ENCODE data around the gene VTI1A. TPM values are rescaled to one million over a fixed set of nuclear protein-coding genes. Genes with fewer than 3 reads are reported as not detected.

VTI1A gene
- polyA plus RNA-seq, 1 of the 3 experiments (the other 2 are of a cell fraction): 8.3 TPM

GRCh38 chr10:112792487-112793201 is 345.6 kb downstream of the VTI1A start:
- no peak overlapping the region for H2AFZ ChIP-seq (ENCODE audit: low read depth)
- peaks cover 8 to 10% of the 10 kb centered on the region in 2 experiments; a peak in 3 of 4 replicates for H3K4me1 ChIP-seq (ENCODE audit: control insufficient read depth in 1 of 2, insufficient read depth in 2 of 2, low read depth in 1 of 2, low read length in 1 of 2)
- ChIA-PET POLR2A (no interaction called here), CTCF (interaction anchor here (1.0 to 1.5 kb wide), 3 partner anchors 9 to 101 kb away, joined by 3 to 4 read pairs (median 3); no protein-coding TSS in a partner anchor)
- H3K79me2 ChIP-seq (ENCODE audit: insufficient read depth): no peaks in the 10 kb centered on the region
- H3K4me2 ChIP-seq: no peak overlapping the region
- no peaks in the 10 kb centered on the region for H3K27me3 ChIP-seq (ENCODE audit: insufficient read depth)
- no peaks in the 10 kb centered on the region for H3K36me3 ChIP-seq (replicated peaks in 1 of 2; ENCODE audit: control insufficient read depth in 1 of 2, insufficient read depth in 2 of 2, low read length in 1 of 2)
- WGBS (ENCODE audit: low lambda C conversion rate): 79% methylated on average over 14 of the region's 14 CpGs
- no peak overlapping the region for H3K4me3 ChIP-seq (ENCODE audit: low read depth in 2 of 2, low read length in 1 of 2)
- no peaks in the 10 kb centered on the region for H3F3A ChIP-seq (replicated peaks; ENCODE audit: insufficient read depth)
- no peak for DNase-seq
- no peaks in the 10 kb centered on the region for H4K20me1 ChIP-seq (ENCODE audit: insufficient read depth)
- no peaks in the 10 kb centered on the region for H3K9me2 ChIP-seq
- H3K9me3 ChIP-seq: no peaks in the 10 kb centered on the region
- no peak overlapping the region for H3K9ac ChIP-seq
- no peak overlapping the region; a peak in 1 of 4 replicates for H3K27ac ChIP-seq (ENCODE audit: low read depth in 2 of 2, low read length in 1 of 2)
- TF ChIP-seq EP300 (IDR thresholded peaks at IDR 0.05; ENCODE audit: borderline replicate concordance in 1 of 2, low read depth in 1 of 2, low read length in 1 of 2) (no peak), SMC3 (IDR thresholded peaks at IDR 0.05; ENCODE audit: low read depth, low read length) (no peak), RAD21 (IDR thresholded peaks at IDR 0.05; ENCODE audit: low read length) (no peak), GABPA (IDR thresholded peaks at IDR 0.05; ENCODE audit: low read depth) (no peak), TAF1 (IDR thresholded peaks at IDR 0.05; ENCODE audit: borderline replicate concordance, low read depth, low read length) (no peak), REST (IDR thresholded peaks at IDR 0.05; ENCODE audit: low read depth, low read length) (no peak), POLR2AphosphoS5 (IDR thresholded peaks at IDR 0.05; ENCODE audit: low read depth, low read length) (no peak), RFX5 (IDR thresholded peaks at IDR 0.05; ENCODE audit: low read length) (no peak), CHD2 (IDR thresholded peaks at IDR 0.05; ENCODE audit: low read length, partially characterized antibody) (no peak)
- TF ChIP-seq, protein P1, sequence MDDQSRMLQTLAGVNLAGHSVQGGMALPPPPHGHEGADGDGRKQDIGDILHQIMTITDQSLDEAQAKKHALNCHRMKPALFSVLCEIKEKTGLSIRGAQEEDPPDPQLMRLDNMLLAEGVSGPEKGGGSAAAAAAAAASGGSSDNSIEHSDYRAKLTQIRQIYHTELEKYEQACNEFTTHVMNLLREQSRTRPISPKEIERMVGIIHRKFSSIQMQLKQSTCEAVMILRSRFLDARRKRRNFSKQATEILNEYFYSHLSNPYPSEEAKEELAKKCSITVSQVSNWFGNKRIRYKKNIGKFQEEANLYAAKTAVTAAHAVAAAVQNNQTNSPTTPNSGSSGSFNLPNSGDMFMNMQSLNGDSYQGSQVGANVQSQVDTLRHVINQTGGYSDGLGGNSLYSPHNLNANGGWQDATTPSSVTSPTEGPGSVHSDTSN (IDR thresholded peaks at IDR 0.05): no peak
